Neural cell (in vitro differentiated cells): ENCODE data around the gene IPPK.
"Not testable (repeated sequence)": the region's sequence is repeated elsewhere in the genome, so short reads cannot be mapped to it uniquely, and the experiment has no call there.

Source experiments
- CTCF ChIP-seq: fragments of 450-650 bp; IDR thresholded peaks from 2 replicates; pipeline ENCODE4 v1.5.1; 2014; ENCODE audit warnings: antibody characterized with exemption, mild to moderate bottlenecking, moderate library complexity; ENCODE audit not compliant: poor library complexity, severe bottlenecking
- EZH2 ChIP-seq: fragments of 200-600, 300-800 bp; shearing (Covaris generic), sonication (generic); IDR thresholded peaks from 2 replicates; pipeline ENCODE4 v1.6.1; 2014; ENCODE audit warnings: antibody characterized with exemption, low read length, borderline replicate concordance, mild to moderate bottlenecking; ENCODE audit not compliant: insufficient read depth, poor library complexity, severe bottlenecking
- POLR2AphosphoS5 ChIP-seq: IDR thresholded peaks from 2 replicates; pipeline ENCODE4 v1.6.1; 2012
- RAD21 ChIP-seq: fragments of 450-650 bp; conservative IDR thresholded peaks from 2 replicates; pipeline ENCODE4 v1.6.1; 2014; ENCODE audit warnings: antibody characterized with exemption, mild to moderate bottlenecking, moderate library complexity
- REST ChIP-seq: IDR thresholded peaks from 2 replicates; pipeline ENCODE4 v1.6.1; 2012; ENCODE audit warnings: borderline replicate concordance
- SMC3 ChIP-seq: fragments of 450-650 bp; conservative IDR thresholded peaks from 2 replicates; pipeline ENCODE4 v1.6.1; 2014; ENCODE audit warnings: antibody characterized with exemption, mild to moderate bottlenecking, moderate library complexity; ENCODE audit not compliant: poor library complexity
- TAF1 ChIP-seq: IDR thresholded peaks from 2 replicates; pipeline ENCODE4 v1.6.1; 2012; ENCODE audit warnings: low read depth

- TF ChIP-seq CTCF, REST, RAD21, POLR2AphosphoS5, TAF1, EZH2, SMC3: not testable (repeated sequence)
Measured at GRCh38 chr9:92595075-92595474, 74.9 kb downstream of the IPPK start.
